SK-N-SH (cell line): Measurements from ENCODE around the gene PPARGC1A. TPM values are rescaled to one million over a fixed set of nuclear protein-coding genes. Genes with fewer than 3 reads are reported as not detected.

Experiments used
- CTCF ChIA-PET: fragments of 300-600, 350-600 bp; formaldehyde crosslinking; extraction: SDS; loops from one replicate; lab custom pipeline; 2021; lab: Yijun Ruan, JAX
- POLR2A ChIA-PET: fragments of 350-600 bp; sonication (Branson Sonifier 250); formaldehyde crosslinking; extraction: SDS; loops from one replicate; lab custom pipeline; 2020; ENCODE audit warnings: antibody characterized with exemption, inconsistent platforms; lab: Yijun Ruan, JAX
- DNase-seq: peaks from one replicate; pipeline ENCODE4 v3.0.0; 2012
- H2AFZ ChIP-seq: fragments of 200-600 bp; sonication (generic); 2 replicates; pipeline ENCODE4 v1.8.1; 2016; ENCODE audit warnings: antibody characterized with exemption, mild to moderate bottlenecking, low read depth
- H3F3A ChIP-seq: fragments of 200-600 bp; sonication (generic); replicated peaks from 2 replicates; pipeline ENCODE3; 2016; ENCODE audit warnings: antibody characterized with exemption, mild to moderate bottlenecking; ENCODE audit not compliant: insufficient read depth
- H3K27ac ChIP-seq, 2 experiments: fragments of 200-500 bp in 1 of 2; fragments of 200-600 bp in 1 of 2; sonication (Bioruptor generic) in 1 of 2; sonication (generic), shearing (Covaris generic) in 1 of 2; 2 replicates each; pipeline versions ENCODE4 v1.5.1 to v1.6.1; 2014 to 2016; ENCODE audit warnings: low read depth in 2 of 2, inconsistent platforms in 1 of 2, low read length in 1 of 2, mild to moderate bottlenecking in 1 of 2, mixed read lengths in 1 of 2
- H3K27me3 ChIP-seq: fragments of 200-600 bp; sonication (generic), shearing (Covaris generic); 2 replicates; pipeline ENCODE4 v1.6.1; 2016; ENCODE audit warnings: mixed run types; ENCODE audit not compliant: insufficient read depth
- H3K36me3 ChIP-seq, 2 experiments: fragments of 200-500 bp in 1 of 2; fragments of 200-600 bp in 1 of 2; sonication (Bioruptor generic) in 1 of 2; sonication (generic) in 1 of 2; replicated peaks in 1 of 2; 2 replicates each; pipeline versions ENCODE3 to v1.5.1; 2014 to 2016; ENCODE audit warnings: low read length in 1 of 2, mild to moderate bottlenecking in 1 of 2; ENCODE audit not compliant: insufficient read depth in 2 of 2, control insufficient read depth in 1 of 2
- H3K4me1 ChIP-seq, 2 experiments: fragments of 200-500 bp in 1 of 2; fragments of 200-600 bp in 1 of 2; sonication (Bioruptor generic) in 1 of 2; sonication (generic), shearing (Covaris generic) in 1 of 2; 2 replicates each; pipeline versions ENCODE4 v1.5.1 to v1.6.1; 2014 to 2016; ENCODE audit warnings: low read depth in 1 of 2, low read length in 1 of 2, mixed run types in 1 of 2; ENCODE audit not compliant: insufficient read depth in 2 of 2, control insufficient read depth in 1 of 2
- H3K4me2 ChIP-seq: fragments of 200-600 bp; sonication (generic), shearing (Covaris generic); 2 replicates; pipeline ENCODE4 v1.6.1; 2017; ENCODE audit warnings: mixed run types
- H3K4me3 ChIP-seq, 2 experiments: fragments of 200-500 bp in 1 of 2; fragments of 200-600 bp in 1 of 2; sonication (Bioruptor generic) in 1 of 2; sonication (generic), shearing (Covaris generic) in 1 of 2; 2 replicates each; pipeline versions ENCODE4 v1.5.1 to v1.8.1; 2014 to 2016; ENCODE audit warnings: low read depth in 2 of 2, inconsistent platforms in 1 of 2, low read length in 1 of 2, mild to moderate bottlenecking in 1 of 2, mixed read lengths in 1 of 2, moderate library complexity in 1 of 2
- H3K79me2 ChIP-seq: fragments of 200-600 bp; sonication (generic); 2 replicates; pipeline ENCODE4 v1.8.1; 2017; ENCODE audit warnings: mild to moderate bottlenecking; ENCODE audit not compliant: insufficient read depth
- H3K9ac ChIP-seq: fragments of 200-600 bp; sonication (generic); 2 replicates; pipeline ENCODE4 v1.6.1; 2017; ENCODE audit warnings: mixed run types
- H3K9me2 ChIP-seq: fragments of 200-600 bp; sonication (generic); 2 replicates; pipeline ENCODE4 v1.6.1; 2017; ENCODE audit warnings: mixed run types
- H3K9me3 ChIP-seq: fragments of 200-600 bp; sonication (generic); 2 replicates; pipeline ENCODE4 v1.6.1; 2017; ENCODE audit warnings: mixed run types, mild to moderate bottlenecking, moderate library complexity
- H4K20me1 ChIP-seq: fragments of 200-600 bp; sonication (generic); 2 replicates; pipeline ENCODE4 v1.6.1; 2017; ENCODE audit warnings: mild to moderate bottlenecking, mixed run types; ENCODE audit not compliant: insufficient read depth
- CHD2 ChIP-seq: fragments of 150-350 bp; IDR thresholded peaks from 2 replicates; pipeline ENCODE4 v1.6.1; 2018; ENCODE audit warnings: low read length; ENCODE audit not compliant: partially characterized antibody
- EZH2phosphoT487 ChIP-seq: fragments of 200-600 bp; sonication (generic); IDR thresholded peaks from 2 replicates; pipeline ENCODE4 v1.6.1; 2017; ENCODE audit warnings: low read depth, mixed run types, mild to moderate bottlenecking, antibody characterized with exemption, moderate library complexity, borderline replicate concordance
- FOXJ3 ChIP-seq: sonication (generic); formaldehyde crosslinking; IDR thresholded peaks from 2 replicates; pipeline ENCODE4 v1.5.1; 2020; ENCODE audit warnings: mild to moderate bottlenecking, missing genetic modification reagents
- GABPA ChIP-seq: IDR thresholded peaks from 2 replicates; pipeline ENCODE4 v1.4.0; 2012; ENCODE audit warnings: low read depth, mild to moderate bottlenecking
- GATA2 ChIP-seq: sonication (generic); formaldehyde crosslinking; IDR thresholded peaks from 2 replicates; pipeline ENCODE4 v1.5.0; 2020; ENCODE audit warnings: mild to moderate bottlenecking, missing genetic modification reagents
- IRF3 ChIP-seq: fragments of 150-350 bp; IDR thresholded peaks from 2 replicates; pipeline ENCODE4 v1.6.1; 2016; ENCODE audit warnings: mild to moderate bottlenecking, low read depth, low read length
- JUND ChIP-seq: IDR thresholded peaks from 2 replicates; pipeline ENCODE4 v1.4.0; 2012
- MAX ChIP-seq: IDR thresholded peaks from 2 replicates; pipeline ENCODE4 v1.4.0; 2012; ENCODE audit warnings: low read depth
- NFIC ChIP-seq: IDR thresholded peaks from 2 replicates; pipeline ENCODE4 v1.4.0; 2012; ENCODE audit warnings: borderline replicate concordance
- POLR2AphosphoS5 ChIP-seq: IDR thresholded peaks from 2 replicates; pipeline ENCODE4 v1.6.1; 2012; ENCODE audit warnings: low read depth, low read length
- RAD21 ChIP-seq: IDR thresholded peaks from 2 replicates; pipeline ENCODE4 v1.6.1; 2012; ENCODE audit warnings: mild to moderate bottlenecking, low read length
- SIN3A ChIP-seq: IDR thresholded peaks from 2 replicates; pipeline ENCODE4 v1.6.1; 2012; ENCODE audit warnings: low read depth, mild to moderate bottlenecking, low read length, moderate library complexity, borderline replicate concordance
- SMC3 ChIP-seq: IDR thresholded peaks from 2 replicates; pipeline ENCODE4 v1.6.1; 2012; ENCODE audit warnings: low read depth, low read length, improper control_type of control experiment
- TAF1 ChIP-seq: IDR thresholded peaks from 2 replicates; pipeline ENCODE4 v1.6.1; 2012; ENCODE audit warnings: low read depth, mild to moderate bottlenecking, low read length, moderate library complexity, borderline replicate concordance
- TCF12 ChIP-seq: IDR thresholded peaks from 2 replicates; pipeline ENCODE4 v1.4.0; 2012
- TEAD4 ChIP-seq: IDR thresholded peaks from 2 replicates; pipeline ENCODE4 v1.4.0; 2012; ENCODE audit warnings: mild to moderate bottlenecking, borderline replicate concordance; ENCODE audit not compliant: insufficient read depth
- WGBS: methylation state at CpG from one replicate; pipeline ENCODE4 v1.1.6; 2017; ENCODE audit warnings: low lambda C conversion rate; 5-methylcytosine and 5-hydroxymethylcytosine counted together
- polyA plus RNA-seq, 3 experiments: library from polyadenylated mRNA; depleted of rRNA; stranded (reverse); fragments of >200 nt; gene quantifications; 2 replicates each; pipeline ENCODE4 v1.2.3, GENCODE V29; 2012
- TF ChIP-seq, protein P1 (sequence below): IDR thresholded peaks from 2 replicates; pipeline ENCODE4 v1.6.1; 2012; ENCODE audit warnings: mild to moderate bottlenecking, low read depth, low read length, moderate library complexity
- TF ChIP-seq, protein P2 (sequence below): fragments of 200-600 bp; sonication (generic); IDR thresholded peaks from 2 replicates; pipeline ENCODE4 v1.6.1; 2017; ENCODE audit warnings: antibody characterized with exemption, mild to moderate bottlenecking, moderate library complexity

The PPARGC1A gene
- polyA plus RNA-seq, 1 of the 3 experiments (the other 2 are of a cell fraction) = 0.07 TPM

DNA sequence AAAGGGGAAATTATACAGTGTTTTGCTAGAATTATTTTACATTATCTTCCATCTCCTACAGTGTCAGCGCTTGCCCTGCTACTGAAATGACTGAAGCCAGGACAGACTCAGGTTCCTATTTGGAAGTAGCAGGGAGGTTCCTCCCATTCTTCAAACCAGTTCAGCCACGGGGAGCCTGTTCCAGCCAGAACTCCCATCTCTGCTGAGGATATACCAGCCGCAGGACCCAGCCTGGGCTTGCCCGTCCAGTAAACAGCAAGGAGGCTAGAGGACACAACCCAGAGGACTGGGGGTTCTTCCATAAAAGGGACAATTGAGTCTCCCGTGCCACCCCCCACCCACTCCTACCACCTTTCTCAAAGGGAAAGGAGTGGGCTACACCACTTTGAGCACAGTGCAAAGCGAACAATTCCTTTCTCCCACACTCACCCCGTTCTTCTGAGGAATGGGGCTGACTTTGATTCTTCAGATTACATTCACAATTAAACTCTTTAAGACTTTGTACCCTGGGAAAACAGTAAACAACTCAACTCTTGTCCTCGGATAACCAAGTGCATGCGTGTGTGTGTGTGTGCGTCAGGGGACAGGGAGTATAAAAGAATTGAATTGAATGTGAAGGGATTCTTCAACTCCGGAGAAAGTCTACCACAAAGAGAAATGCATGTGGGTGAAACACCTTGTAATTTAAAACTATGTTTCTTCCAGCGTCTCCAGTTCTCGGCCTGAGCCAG, 31.0 kb upstream of the PPARGC1A start:
- Histone ChIP-seq H3K27ac (no peak overlapping the region), H3K27me3 (no peaks in the 10 kb centered on the region), H3K9me3 (no peaks in the 10 kb centered on the region), H3K9ac (no peak overlapping the region), H3F3A (no peaks in the 10 kb centered on the region), H3K4me3 (no peak overlapping the region), H3K4me2 (no peak overlapping the region), H2AFZ (no peak overlapping the region), H3K36me3 (no peaks in the 10 kb centered on the region), H3K79me2 (no peaks in the 10 kb centered on the region), H4K20me1 (no peaks in the 10 kb centered on the region), H3K9me2 (no peaks in the 10 kb centered on the region), H3K4me1 (no peaks in the 10 kb centered on the region)
- DNase-seq = no peak
- WGBS = 61% methylated on average over 11 of the region's 13 CpGs
- no peak for TF ChIP-seq POLR2AphosphoS5
- no peak for TF ChIP-seq IRF3
- no peak for TF ChIP-seq RAD21
- no peak for TF ChIP-seq EZH2phosphoT487
- TF ChIP-seq GABPA = no peak
- no peak for TF ChIP-seq FOXJ3
- TF ChIP-seq SMC3 = no peak
- TF ChIP-seq, protein P1, sequence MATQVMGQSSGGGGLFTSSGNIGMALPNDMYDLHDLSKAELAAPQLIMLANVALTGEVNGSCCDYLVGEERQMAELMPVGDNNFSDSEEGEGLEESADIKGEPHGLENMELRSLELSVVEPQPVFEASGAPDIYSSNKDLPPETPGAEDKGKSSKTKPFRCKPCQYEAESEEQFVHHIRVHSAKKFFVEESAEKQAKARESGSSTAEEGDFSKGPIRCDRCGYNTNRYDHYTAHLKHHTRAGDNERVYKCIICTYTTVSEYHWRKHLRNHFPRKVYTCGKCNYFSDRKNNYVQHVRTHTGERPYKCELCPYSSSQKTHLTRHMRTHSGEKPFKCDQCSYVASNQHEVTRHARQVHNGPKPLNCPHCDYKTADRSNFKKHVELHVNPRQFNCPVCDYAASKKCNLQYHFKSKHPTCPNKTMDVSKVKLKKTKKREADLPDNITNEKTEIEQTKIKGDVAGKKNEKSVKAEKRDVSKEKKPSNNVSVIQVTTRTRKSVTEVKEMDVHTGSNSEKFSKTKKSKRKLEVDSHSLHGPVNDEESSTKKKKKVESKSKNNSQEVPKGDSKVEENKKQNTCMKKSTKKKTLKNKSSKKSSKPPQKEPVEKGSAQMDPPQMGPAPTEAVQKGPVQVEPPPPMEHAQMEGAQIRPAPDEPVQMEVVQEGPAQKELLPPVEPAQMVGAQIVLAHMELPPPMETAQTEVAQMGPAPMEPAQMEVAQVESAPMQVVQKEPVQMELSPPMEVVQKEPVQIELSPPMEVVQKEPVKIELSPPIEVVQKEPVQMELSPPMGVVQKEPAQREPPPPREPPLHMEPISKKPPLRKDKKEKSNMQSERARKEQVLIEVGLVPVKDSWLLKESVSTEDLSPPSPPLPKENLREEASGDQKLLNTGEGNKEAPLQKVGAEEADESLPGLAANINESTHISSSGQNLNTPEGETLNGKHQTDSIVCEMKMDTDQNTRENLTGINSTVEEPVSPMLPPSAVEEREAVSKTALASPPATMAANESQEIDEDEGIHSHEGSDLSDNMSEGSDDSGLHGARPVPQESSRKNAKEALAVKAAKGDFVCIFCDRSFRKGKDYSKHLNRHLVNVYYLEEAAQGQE = no peak
- TF ChIP-seq MAX = no peak
- TF ChIP-seq JUND = no peak
- TF ChIP-seq CHD2 = no peak
- TF ChIP-seq SIN3A = no peak
- no peak for TF ChIP-seq TEAD4
- TF ChIP-seq GATA2 (CRISPR knock-in tag) = no peak
- TF ChIP-seq, protein P2, sequence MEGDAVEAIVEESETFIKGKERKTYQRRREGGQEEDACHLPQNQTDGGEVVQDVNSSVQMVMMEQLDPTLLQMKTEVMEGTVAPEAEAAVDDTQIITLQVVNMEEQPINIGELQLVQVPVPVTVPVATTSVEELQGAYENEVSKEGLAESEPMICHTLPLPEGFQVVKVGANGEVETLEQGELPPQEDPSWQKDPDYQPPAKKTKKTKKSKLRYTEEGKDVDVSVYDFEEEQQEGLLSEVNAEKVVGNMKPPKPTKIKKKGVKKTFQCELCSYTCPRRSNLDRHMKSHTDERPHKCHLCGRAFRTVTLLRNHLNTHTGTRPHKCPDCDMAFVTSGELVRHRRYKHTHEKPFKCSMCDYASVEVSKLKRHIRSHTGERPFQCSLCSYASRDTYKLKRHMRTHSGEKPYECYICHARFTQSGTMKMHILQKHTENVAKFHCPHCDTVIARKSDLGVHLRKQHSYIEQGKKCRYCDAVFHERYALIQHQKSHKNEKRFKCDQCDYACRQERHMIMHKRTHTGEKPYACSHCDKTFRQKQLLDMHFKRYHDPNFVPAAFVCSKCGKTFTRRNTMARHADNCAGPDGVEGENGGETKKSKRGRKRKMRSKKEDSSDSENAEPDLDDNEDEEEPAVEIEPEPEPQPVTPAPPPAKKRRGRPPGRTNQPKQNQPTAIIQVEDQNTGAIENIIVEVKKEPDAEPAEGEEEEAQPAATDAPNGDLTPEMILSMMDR = no peak
- TF ChIP-seq NFIC = no peak
- TF ChIP-seq TAF1 = no peak
- no peak for TF ChIP-seq TCF12
- POLR2A ChIA-PET = no interaction called here
- CTCF ChIA-PET = no interaction called here
